ENCODE measurements around the gene IER2. TPM values are rescaled to one million over a fixed set of nuclear protein-coding genes. Genes with fewer than 3 reads are reported as not detected.

Gene IER2
- total RNA-seq, 6 donors from 2014 or later: 94.3 to 246 (median 129) TPM

DNA sequence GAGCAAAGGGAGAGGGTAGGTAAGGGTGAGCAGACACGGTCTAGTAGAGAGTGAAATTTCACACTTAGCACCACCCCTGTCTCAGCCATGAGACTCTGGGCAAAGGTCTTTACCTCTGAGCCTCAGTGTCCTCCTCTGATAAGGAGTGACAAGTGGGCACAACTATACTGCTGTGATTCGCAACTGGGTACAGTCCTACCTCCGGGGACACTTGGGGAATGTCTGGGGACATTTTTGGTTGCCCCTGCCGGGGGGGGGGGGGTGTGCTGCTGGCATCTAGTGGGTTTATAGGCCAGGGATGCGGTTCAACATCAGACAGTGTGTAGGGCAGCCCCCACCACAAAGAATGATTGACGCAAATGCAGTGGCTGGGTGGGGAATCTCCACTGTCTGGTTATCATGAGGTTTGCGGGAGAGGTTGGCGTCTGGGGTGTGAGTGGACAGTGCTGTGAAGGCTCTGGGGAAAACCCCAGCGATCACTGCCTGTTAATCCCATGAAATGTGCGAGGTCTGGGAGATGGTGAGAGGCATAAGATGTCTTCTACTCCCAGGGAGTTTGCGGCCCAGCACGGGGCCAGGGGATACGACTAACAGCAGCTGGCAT lies 27.8 kb upstream of the IER2 start:
- H3K36me3 ChIP-seq: peaks cover 0 to 21% (median 5%) of the 10 kb centered on the region in 4 donors
- no peak overlapping the region for H3K4me3 ChIP-seq
- TF ChIP-seq POLR2A (IDR thresholded peaks at IDR 0.05) (no peak), POLR2AphosphoS5 (IDR thresholded peaks at IDR 0.05) (no peak), EP300 (IDR thresholded peaks at IDR 0.05) (no peak)
- TF ChIP-seq, protein P1, sequence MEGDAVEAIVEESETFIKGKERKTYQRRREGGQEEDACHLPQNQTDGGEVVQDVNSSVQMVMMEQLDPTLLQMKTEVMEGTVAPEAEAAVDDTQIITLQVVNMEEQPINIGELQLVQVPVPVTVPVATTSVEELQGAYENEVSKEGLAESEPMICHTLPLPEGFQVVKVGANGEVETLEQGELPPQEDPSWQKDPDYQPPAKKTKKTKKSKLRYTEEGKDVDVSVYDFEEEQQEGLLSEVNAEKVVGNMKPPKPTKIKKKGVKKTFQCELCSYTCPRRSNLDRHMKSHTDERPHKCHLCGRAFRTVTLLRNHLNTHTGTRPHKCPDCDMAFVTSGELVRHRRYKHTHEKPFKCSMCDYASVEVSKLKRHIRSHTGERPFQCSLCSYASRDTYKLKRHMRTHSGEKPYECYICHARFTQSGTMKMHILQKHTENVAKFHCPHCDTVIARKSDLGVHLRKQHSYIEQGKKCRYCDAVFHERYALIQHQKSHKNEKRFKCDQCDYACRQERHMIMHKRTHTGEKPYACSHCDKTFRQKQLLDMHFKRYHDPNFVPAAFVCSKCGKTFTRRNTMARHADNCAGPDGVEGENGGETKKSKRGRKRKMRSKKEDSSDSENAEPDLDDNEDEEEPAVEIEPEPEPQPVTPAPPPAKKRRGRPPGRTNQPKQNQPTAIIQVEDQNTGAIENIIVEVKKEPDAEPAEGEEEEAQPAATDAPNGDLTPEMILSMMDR (IDR thresholded peaks at IDR 0.05): no peak
- H3K27ac ChIP-seq: no peak overlapping the region
- 86 to 89% methylated on average over 12 to 13 of the region's 13 CpGs for WGBS, 2 donors
- ATAC-seq (ENCODE audit: low FRiP score in 2 of 2) (no peak), DNase-seq (no peak)
- no peaks in the 10 kb centered on the region for H3K9me3 ChIP-seq
- peaks cover 23 to 36% (median 24%) of the 10 kb centered on the region in 4 donors for H3K4me1 ChIP-seq
- no peaks in the 10 kb centered on the region for H3K27me3 ChIP-seq

DNA sequence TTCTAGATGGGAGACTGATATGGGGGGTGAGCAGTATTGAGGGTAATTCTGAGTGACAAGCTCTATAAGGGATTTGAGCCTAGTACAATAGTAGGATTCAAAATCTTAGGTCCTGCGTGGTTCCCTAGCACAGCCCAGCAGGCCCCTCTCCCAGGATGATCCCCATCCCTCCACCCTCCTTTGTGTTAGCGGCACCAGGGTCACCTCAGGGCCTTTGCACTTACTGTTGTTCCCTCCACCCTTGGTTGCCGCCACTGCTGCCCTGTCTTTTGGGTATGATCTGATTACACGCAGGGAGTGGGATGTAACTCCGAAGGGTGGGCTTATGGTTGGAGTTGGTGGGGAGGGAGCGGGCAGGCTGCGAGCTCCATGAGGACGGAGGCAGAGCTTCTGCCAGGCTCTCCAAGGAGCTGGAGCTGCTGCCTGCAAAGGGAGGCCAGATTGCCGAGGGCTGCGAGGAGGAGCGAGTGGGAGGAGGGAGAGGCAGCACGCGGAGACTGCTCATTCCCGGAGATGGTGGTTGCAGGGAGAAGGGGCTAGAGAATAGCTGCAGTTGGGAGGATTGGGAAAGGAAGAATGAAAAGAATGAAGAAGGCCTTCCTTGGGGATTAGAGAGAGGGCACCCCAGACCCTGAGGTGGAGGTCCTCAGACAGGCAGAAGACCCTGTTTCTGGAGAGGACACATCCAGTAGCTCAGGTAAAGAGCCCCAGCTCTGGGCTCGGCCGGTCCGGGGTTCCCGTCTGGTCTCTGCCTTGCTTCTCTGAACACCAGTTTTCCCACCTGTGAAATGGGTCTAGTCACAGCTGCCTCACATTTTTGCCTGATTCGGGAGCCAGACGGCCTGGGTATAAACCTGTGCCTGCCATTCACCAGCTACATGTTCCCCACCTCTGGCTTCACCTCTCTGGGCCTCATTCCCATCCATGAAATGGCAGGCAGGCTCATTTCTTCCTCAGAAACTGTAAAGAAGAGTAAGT lies 26.9 kb upstream of the IER2 start:
- TF ChIP-seq POLR2A (IDR thresholded peaks at IDR 0.05): no peak
- no peak for TF ChIP-seq EP300 (IDR thresholded peaks at IDR 0.05)
- TF ChIP-seq, protein P1 (IDR thresholded peaks at IDR 0.05): no peak
- no peak for TF ChIP-seq POLR2AphosphoS5 (IDR thresholded peaks at IDR 0.05)
- WGBS, 2 donors: 93 to 96% methylated on average over 20 of the region's 20 CpGs

DNA sequence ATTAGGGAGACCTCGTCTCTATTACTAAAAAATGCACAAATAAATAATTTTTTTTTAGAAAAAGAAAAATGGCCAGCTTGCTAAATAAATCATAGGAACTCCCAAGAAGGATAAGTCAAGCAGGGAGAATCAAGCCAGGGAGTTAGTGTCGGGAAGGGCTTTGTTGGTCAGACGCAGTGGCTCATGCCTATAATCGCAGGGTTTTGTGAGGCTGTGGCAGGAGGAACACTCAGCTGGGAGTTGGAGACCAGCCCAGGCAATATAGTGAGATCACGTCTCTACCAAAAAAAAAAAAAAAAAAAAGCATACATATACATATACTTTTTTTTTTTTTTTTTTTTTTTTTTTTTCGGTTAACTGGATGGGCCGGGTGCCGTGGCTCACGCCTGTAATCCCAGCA lies 23.2 kb upstream of the IER2 start:
- peaks cover 0 to 15% (median 5%) of the 10 kb centered on the region in 4 donors for H3K4me1 ChIP-seq
- H3K27me3 ChIP-seq: no peaks in the 10 kb centered on the region
- 91 to 96% methylated on average over 9 of the region's 9 CpGs for WGBS, 2 donors
- H3K36me3 ChIP-seq: peaks cover 0 to 14% (median 5%) of the 10 kb centered on the region in 4 donors
- ATAC-seq (ENCODE audit: low FRiP score in 2 of 2) (no peak), DNase-seq (no peak)
- TF ChIP-seq, protein P1 (IDR thresholded peaks at IDR 0.05): no peak
- TF ChIP-seq POLR2A (IDR thresholded peaks at IDR 0.05) (no peak), POLR2AphosphoS5 (IDR thresholded peaks at IDR 0.05) (no peak), EP300 (IDR thresholded peaks at IDR 0.05) (no peak)
- no peaks in the 10 kb centered on the region for H3K9me3 ChIP-seq
- H3K4me3 ChIP-seq: no peak overlapping the region
- H3K27ac ChIP-seq: no peak overlapping the region

More for the DNA sequence above, 26.9 kb upstream of the IER2 start:
- DNase-seq: no peak
- peaks cover 0 to 21% (median 5%) of the 10 kb centered on the region in 4 donors for H3K36me3 ChIP-seq
- no peak overlapping the region for H3K4me3 ChIP-seq
- H3K9me3 ChIP-seq: no peaks in the 10 kb centered on the region
- ATAC-seq (ENCODE audit: low FRiP score in 2 of 2): no peak
- H3K27ac ChIP-seq: no peak overlapping the region
- H3K4me1 ChIP-seq: peaks cover 19 to 37% (median 22%) of the 10 kb centered on the region in 4 donors
- H3K27me3 ChIP-seq: no peaks in the 10 kb centered on the region

DNA sequence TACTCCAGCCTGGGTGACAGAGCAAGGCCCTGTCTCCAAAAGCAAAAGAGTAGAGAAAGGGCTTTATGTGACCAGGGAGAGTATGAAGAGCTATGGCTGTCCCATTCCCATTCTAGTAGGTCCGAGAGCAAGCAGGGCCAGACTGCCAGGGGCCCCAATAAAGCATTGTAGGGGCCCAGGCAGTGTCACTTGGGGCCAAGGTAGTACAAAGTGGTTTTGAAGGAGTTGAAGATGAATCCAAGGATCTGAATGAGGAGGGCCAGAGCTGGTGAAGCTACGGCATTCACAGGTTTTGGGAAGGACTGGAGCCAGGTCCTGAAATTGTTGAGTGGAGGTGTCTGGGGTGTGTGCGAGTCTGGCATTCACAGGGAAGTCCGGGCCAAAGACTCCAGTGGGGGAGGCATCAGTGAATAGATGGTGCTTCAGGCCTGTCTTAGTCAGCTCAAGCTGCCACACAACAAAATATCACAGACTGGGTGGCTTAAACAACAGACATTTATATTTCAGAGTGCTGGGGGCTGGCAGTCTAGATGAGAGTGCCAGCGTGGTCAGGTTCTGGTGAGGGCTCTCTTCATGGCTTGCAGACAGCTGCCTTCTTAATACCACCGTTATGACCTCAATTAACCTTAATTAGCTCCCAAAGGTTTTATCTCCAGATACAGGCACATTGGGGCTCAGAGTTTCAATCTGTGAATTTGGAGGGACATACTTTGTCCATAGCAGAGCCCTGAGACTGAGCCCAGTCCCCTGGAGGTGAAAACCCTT lies 22.2 kb upstream of the IER2 start:
- Histone ChIP-seq H3K4me1 (peaks cover 3 to 22% (median 7%) of the 10 kb centered on the region in 4 donors), H3K36me3 (peaks cover 0 to 14% (median 5%) of the 10 kb centered on the region in 4 donors), H3K27me3 (no peaks in the 10 kb centered on the region), H3K4me3 (no peak overlapping the region), H3K27ac (no peak overlapping the region), H3K9me3 (no peaks in the 10 kb centered on the region)
- DNase-seq (no peak), ATAC-seq (ENCODE audit: low FRiP score in 2 of 2) (no peak)
- 93 to 95% methylated on average over 5 to 6 of the region's 6 CpGs for whole genome bisulfite sequencing, 2 donors
- TF ChIP-seq, protein P1 (IDR thresholded peaks at IDR 0.05): no peak
- TF ChIP-seq EP300 (IDR thresholded peaks at IDR 0.05): no peak
- TF ChIP-seq POLR2AphosphoS5 (IDR thresholded peaks at IDR 0.05): no peak
- no peak for TF ChIP-seq POLR2A (IDR thresholded peaks at IDR 0.05)
